CD4-positive, alpha-beta memory T cell (primary cell): ENCODE results near the gene PRAMEF12. TPM values are rescaled to one million over a fixed set of nuclear protein-coding genes. Genes with fewer than 3 reads are reported as not detected.

ENCODE experiments used
- CTCF ChIA-PET: fragments of 350-600 bp; sonication (Branson Sonifier 250); formaldehyde crosslinking; loops from one replicate; lab custom pipeline; 2021; ENCODE audit warnings: inconsistent platforms; ENCODE audit not compliant: partially characterized antibody; lab: Charles Lee
- POLR2A ChIA-PET: fragments of 350-600 bp; sonication (Branson Sonifier 250); formaldehyde crosslinking; loops from one replicate; lab custom pipeline; 2021; ENCODE audit not compliant: partially characterized antibody; lab: Charles Lee
- DNase-seq, 5 donors: peaks; one replicate each; pipeline versions ENCODE4 v3.0.0 to v3.0.0-alpha.2; 2020 to 2022; ENCODE audit warnings: mixed read lengths in 1 of 5
- H3K27ac ChIP-seq: one replicate; pipeline ENCODE4 v1.7.0; 2013; ENCODE audit warnings: low read depth, low read length
- H3K27me3 ChIP-seq: 2 replicates; pipeline ENCODE4 v1.7.0; 2013; ENCODE audit warnings: mild to moderate bottlenecking, low read length, moderate library complexity; ENCODE audit not compliant: insufficient read depth
- H3K36me3 ChIP-seq: 2 replicates; pipeline ENCODE4 v1.7.0; 2013; ENCODE audit warnings: mild to moderate bottlenecking, low read length, moderate library complexity; ENCODE audit not compliant: insufficient read depth
- H3K4me1 ChIP-seq: 2 replicates; pipeline ENCODE4 v1.7.0; 2013; ENCODE audit warnings: mild to moderate bottlenecking, low read length, moderate library complexity; ENCODE audit not compliant: insufficient read depth
- H3K4me3 ChIP-seq, 2 donors: one replicate each; pipeline ENCODE4 v1.7.0; 2013; ENCODE audit warnings: low read length in 2 of 2, mild to moderate bottlenecking in 1 of 2
- H3K9me3 ChIP-seq, 2 donors: one replicate each; pipeline ENCODE4 v1.7.0; 2013; ENCODE audit warnings: low read length in 2 of 2, control low read depth in 1 of 2; ENCODE audit not compliant: control insufficient read depth in 1 of 2
- H3K27ac Mint-ChIP-seq, 7 donors: one replicate each; pipeline ENCODE4 v1.8.0; 2020 to 2021; ENCODE audit warnings: mixed read lengths in 7 of 7, mild to moderate bottlenecking in 6 of 7, inconsistent platforms in 3 of 7, moderate library complexity in 3 of 7
- H3K27me3 Mint-ChIP-seq, 2 donors: one replicate each; pipeline ENCODE4 v1.8.0; 2020 to 2021; ENCODE audit warnings: mixed read lengths in 2 of 2
- H3K36me3 Mint-ChIP-seq, 2 donors: one replicate each; pipeline ENCODE4 v1.8.0; 2020 to 2021; ENCODE audit warnings: mixed read lengths in 2 of 2, inconsistent platforms in 1 of 2, mild to moderate bottlenecking in 1 of 2
- H3K4me1 Mint-ChIP-seq, 4 donors: one replicate each; pipeline ENCODE4 v1.8.0; 2020 to 2021; ENCODE audit warnings: mixed read lengths in 4 of 4, mild to moderate bottlenecking in 1 of 4
- H3K4me3 Mint-ChIP-seq, 8 donors: one replicate each; pipeline ENCODE4 v1.8.0; 2020 to 2021; ENCODE audit warnings: mixed read lengths in 8 of 8, mild to moderate bottlenecking in 7 of 8, moderate library complexity in 6 of 8, inconsistent platforms in 3 of 8
- H3K9me3 Mint-ChIP-seq, 8 donors: one replicate each; pipeline ENCODE4 v1.8.0; 2020 to 2021; ENCODE audit warnings: mixed read lengths in 8 of 8, mild to moderate bottlenecking in 5 of 8, inconsistent platforms in 3 of 8, moderate library complexity in 1 of 8
- intact Hi-C: fragments of 100-400 bp; cut with micrococcal nuclease; formaldehyde crosslinking; loops from one replicate; pipeline ENCODE4 v1.15.1; 2023
- polyA plus RNA-seq, 2 donors: library from polyadenylated mRNA; unstranded; fragments of 300-500 nt; fragmentation: Illumina TruSeq; gene quantifications; one replicate each; pipeline ENCODE4 v1.2.3, GENCODE V29; 2021
- total RNA-seq, 2 experiments: library from RNA; stranded (reverse); gene quantifications; one replicate each; pipeline ENCODE4 v1.2.3, GENCODE V29; 2021

PRAMEF12 gene
- total and polyA plus RNA-seq, 4 experiments from 2014 or later: not detected

DNA sequence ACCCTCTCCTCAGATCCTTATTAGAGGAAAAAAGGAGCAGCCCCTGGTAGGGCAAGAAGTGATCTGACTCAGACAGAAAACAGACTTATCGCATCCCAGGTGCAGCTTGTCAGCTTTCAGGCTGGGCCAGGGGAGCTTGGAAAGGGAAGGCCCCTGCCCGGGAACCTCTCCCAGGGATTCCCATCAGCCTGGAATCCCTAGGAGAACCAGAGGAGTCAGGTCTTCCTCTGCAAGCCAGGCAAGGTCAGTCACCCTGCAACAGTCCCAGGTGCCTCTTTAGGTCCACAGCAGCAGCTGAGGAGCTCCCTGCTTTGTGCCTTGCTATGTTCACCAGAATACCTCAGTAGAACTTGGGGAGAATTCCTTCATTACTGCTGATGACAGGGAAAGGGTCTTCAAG lies 2.9 kb upstream of the PRAMEF12 start:
- intact Hi-C loops: no loop called here
- Mint-ChIP-seq H3K4me3 (no peak overlapping the region), H3K4me1 (no peaks in the 10 kb centered on the region), H3K27me3 (peaks cover 20 to 55% of the 10 kb centered on the region in 2 donors), H3K36me3 (no peaks in the 10 kb centered on the region), H3K27ac (no peak overlapping the region), H3K9me3 (no peaks in the 10 kb centered on the region)
- CTCF ChIA-PET: no interaction called here
- DNase-seq: no peak
- H3K9me3 ChIP-seq: no peaks in the 10 kb centered on the region
- no peak overlapping the region for H3K27ac ChIP-seq
- H3K36me3 ChIP-seq: no peaks in the 10 kb centered on the region
- H3K4me1 ChIP-seq: no peaks in the 10 kb centered on the region
- no peak overlapping the region for H3K4me3 ChIP-seq
- POLR2A ChIA-PET: no interaction called here
- no peaks in the 10 kb centered on the region for H3K27me3 ChIP-seq

DNA sequence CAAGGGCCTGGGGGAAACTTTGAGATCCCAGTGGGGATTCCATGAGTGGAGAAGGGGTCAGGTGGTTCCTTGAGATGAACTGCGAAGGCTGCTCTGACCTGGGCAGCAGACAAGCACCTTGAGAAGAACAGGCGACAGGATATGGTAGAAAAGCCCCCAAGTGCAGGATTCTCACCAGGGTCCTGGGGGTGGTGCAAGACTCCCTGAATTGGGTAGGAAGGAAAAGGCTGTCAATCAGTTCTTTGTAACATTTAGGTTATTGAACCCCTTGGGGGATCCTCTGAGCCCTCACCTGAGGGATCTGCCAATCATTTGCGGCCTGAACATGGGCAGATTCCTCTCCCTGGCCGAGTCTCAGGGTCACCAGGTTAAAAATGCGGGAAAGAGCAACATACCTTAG lies 2.4 kb upstream of the PRAMEF12 start:
- ChIA-PET CTCF (no interaction called here), POLR2A (no interaction called here)
- H3K27me3 ChIP-seq: no peaks in the 10 kb centered on the region
- Mint-ChIP-seq H3K27ac (no peak overlapping the region), H3K9me3 (no peaks in the 10 kb centered on the region), H3K4me1 (no peaks in the 10 kb centered on the region), H3K36me3 (no peaks in the 10 kb centered on the region), H3K27me3 (peaks cover 20 to 55% of the 10 kb centered on the region in 2 donors), H3K4me3 (no peak overlapping the region)
- H3K9me3 ChIP-seq: no peaks in the 10 kb centered on the region
- H3K4me1 ChIP-seq: no peaks in the 10 kb centered on the region
- H3K27ac ChIP-seq: no peak overlapping the region
- no peaks in the 10 kb centered on the region for H3K36me3 ChIP-seq
- H3K4me3 ChIP-seq: no peak overlapping the region
- DNase-seq: no peak
- intact Hi-C loops: no loop called here

DNA sequence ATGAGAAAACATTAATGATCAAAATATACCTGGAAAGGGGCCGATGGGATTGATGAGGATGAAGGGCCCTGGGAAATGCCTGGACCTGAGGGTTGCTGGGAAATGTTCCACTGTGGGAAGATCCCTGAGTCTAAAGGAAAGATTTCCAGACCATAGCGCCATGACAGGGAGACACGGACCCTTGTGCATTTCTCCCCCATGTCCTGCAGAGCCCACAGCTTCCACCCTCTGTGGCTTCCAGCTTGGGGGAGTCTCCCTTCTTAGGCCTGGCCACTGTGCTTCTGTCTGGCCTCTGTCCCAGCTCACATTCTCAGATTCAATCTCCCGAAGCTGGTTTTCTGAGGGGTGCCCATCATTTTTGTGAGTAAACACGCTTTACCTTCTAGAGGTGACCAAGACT lies 1.0 kb upstream of the PRAMEF12 start:
- Histone ChIP-seq H3K27me3 (no peaks in the 10 kb centered on the region), H3K27ac (no peak overlapping the region), H3K36me3 (no peaks in the 10 kb centered on the region), H3K4me1 (no peaks in the 10 kb centered on the region), H3K4me3 (no peak overlapping the region), H3K9me3 (no peaks in the 10 kb centered on the region)
- no peak overlapping the region for H3K4me3 Mint-ChIP-seq
- ChIA-PET POLR2A (no interaction called here), CTCF (no interaction called here)
- no peaks in the 10 kb centered on the region for H3K36me3 Mint-ChIP-seq
- H3K27me3 Mint-ChIP-seq: peaks cover 18 to 52% of the 10 kb centered on the region in 2 donors
- H3K27ac Mint-ChIP-seq: no peak overlapping the region
- H3K4me1 Mint-ChIP-seq: no peaks in the 10 kb centered on the region
- intact Hi-C loops: no loop called here
- H3K9me3 Mint-ChIP-seq: no peaks in the 10 kb centered on the region
- no peak for DNase-seq

DNA sequence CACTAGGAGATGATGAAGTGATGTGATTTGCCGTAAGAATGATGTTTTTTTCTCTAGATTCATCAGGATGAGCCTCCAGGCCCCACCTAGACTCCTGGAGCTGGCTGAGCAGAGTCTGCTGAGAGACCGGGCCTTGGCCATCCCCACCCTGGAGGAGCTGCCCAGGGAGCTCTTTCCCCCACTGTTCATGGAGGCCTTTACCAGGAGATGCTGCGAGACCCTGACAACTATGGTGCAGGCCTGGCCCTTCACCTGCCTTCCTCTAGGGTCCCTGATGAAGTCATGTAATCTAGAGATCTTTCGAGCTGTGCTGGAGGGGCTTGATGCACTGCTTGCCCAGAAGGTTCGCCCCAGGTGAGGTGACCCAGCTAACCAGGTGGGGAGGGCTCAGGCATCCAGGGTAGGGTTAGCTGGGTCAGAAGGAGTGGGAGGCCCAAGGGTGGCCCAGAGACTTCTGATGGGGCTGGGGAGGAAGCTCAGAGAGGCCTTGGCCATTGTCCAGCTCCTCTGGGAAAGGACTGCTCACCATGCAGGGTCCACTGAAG lies 1.3 kb downstream of the PRAMEF12 start:
- Histone ChIP-seq H3K4me3 (no peak overlapping the region), H3K4me1 (no peaks in the 10 kb centered on the region), H3K27me3 (no peaks in the 10 kb centered on the region), H3K27ac (no peak overlapping the region), H3K36me3 (no peaks in the 10 kb centered on the region), H3K9me3 (no peaks in the 10 kb centered on the region)
- no peak for DNase-seq
- intact Hi-C loops: no loop called here
- H3K36me3 Mint-ChIP-seq: no peaks in the 10 kb centered on the region
- ChIA-PET POLR2A (no interaction called here), CTCF (interaction anchor here (1.1 kb wide), 1 partner anchor 9 kb away, joined by 3 read pairs; no protein-coding TSS in a partner anchor)
- no peak overlapping the region for H3K27ac Mint-ChIP-seq
- no peak overlapping the region for H3K4me3 Mint-ChIP-seq
- H3K9me3 Mint-ChIP-seq: no peaks in the 10 kb centered on the region
- peaks cover 18 to 49% of the 10 kb centered on the region in 2 donors for H3K27me3 Mint-ChIP-seq
- H3K4me1 Mint-ChIP-seq: no peaks in the 10 kb centered on the region

DNA sequence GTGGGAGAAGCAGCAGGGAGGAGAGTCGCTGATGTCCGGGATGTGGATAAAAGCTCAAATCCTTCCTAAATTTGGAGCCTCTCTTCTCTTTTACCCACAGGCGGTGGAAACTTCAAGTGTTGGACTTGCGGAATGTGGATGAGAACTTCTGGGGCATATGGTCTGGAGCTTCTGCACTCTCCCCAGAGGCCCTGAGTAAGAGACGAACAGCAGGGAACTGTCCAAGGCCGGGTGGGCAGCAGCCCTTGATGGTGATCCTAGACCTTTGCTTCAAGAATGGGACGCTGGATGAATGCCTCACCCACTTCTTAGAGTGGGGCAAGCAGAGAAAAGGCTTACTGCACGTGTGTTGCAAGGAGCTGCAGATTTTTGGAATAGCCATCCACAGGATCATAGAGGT lies 1.9 kb downstream of the PRAMEF12 start:
- Mint-ChIP-seq H3K4me3 (no peak overlapping the region), H3K9me3 (no peaks in the 10 kb centered on the region), H3K27me3 (peaks cover 18 to 44% of the 10 kb centered on the region in 2 donors), H3K27ac (no peak overlapping the region), H3K4me1 (no peaks in the 10 kb centered on the region), H3K36me3 (no peaks in the 10 kb centered on the region)
- H3K36me3 ChIP-seq: no peaks in the 10 kb centered on the region
- ChIA-PET CTCF (interaction anchor here (1.1 kb wide), 1 partner anchor 10 kb away, joined by 3 read pairs; no protein-coding TSS in a partner anchor), POLR2A (no interaction called here)
- no peak overlapping the region for H3K4me3 ChIP-seq
- H3K4me1 ChIP-seq: no peaks in the 10 kb centered on the region
- no peak for DNase-seq
- H3K27me3 ChIP-seq: no peaks in the 10 kb centered on the region
- H3K9me3 ChIP-seq: no peaks in the 10 kb centered on the region
- intact Hi-C loops: no loop called here
- H3K27ac ChIP-seq: no peak overlapping the region

DNA sequence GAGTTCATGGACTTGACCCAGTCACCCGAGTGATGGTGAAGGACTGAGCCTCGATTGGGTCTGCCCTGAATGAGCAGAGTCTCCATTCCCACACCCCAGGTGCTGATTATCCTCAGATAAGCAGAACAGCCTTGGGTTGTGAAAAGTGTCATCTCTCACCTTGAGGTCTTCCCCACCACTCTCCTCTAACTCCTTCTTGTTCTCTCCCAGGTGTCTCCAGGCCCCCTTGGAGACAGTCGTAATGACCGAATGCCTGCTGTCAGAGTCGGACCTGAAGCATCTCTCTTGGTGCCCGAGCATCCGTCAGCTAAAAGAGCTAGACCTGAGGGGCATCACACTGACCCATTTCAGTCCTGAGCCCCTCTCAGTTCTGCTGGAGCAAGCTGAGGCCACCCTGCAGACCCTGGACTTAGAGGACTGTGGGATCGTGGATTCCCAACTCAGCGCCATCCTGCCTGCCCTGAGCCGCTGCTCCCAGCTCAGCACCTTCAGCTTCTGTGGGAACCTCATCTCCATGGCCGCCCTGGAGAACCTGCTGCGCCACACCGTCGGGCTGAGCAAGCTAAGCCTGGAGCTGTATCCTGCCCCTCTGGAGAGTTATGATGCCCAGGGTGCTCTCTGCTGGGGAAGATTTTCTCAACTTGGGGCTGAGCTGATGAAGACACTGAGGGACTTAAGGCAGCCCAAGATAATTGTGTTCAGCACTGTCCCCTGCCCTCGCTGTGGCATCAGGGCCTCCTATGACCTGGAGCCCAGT lies 3.4 kb downstream of the PRAMEF12 start:
- no peak for DNase-seq
- no peaks in the 10 kb centered on the region for H3K36me3 ChIP-seq
- POLR2A ChIA-PET: no interaction called here
- no peaks in the 10 kb centered on the region for H3K27me3 ChIP-seq
- CTCF ChIA-PET: no interaction called here
- no peaks in the 10 kb centered on the region for H3K9me3 ChIP-seq
- Mint-ChIP-seq H3K27me3 (peaks cover 16 to 37% of the 10 kb centered on the region in 2 donors), H3K4me3 (no peak overlapping the region), H3K36me3 (no peaks in the 10 kb centered on the region), H3K4me1 (no peaks in the 10 kb centered on the region), H3K9me3 (peaks cover 0 to 3% (median 0%) of the 10 kb centered on the region in 8 donors), H3K27ac (no peak overlapping the region)
- no peak overlapping the region for H3K27ac ChIP-seq
- no peak overlapping the region for H3K4me3 ChIP-seq
- H3K4me1 ChIP-seq: no peaks in the 10 kb centered on the region
- intact Hi-C loops: no loop called here

DNA sequence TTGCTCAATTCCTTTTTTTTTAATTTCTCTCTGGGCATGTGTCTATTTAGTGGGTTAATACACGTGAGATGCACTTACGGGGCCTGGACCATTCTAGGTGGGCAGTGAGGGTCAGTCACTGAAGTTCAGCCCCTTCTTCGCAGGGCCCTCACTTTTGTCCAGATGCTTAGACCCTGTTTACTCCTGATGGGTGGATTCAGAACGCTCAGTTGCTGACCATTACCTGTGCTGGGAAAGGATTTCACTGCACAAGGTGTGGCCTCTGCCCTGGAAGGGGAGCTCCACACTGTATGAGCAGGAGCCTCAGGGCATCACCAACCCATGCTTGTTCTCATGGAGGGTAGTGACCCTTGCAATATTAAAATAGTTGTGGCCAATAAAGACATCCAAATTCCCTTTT lies 4.5 kb downstream of the PRAMEF12 start:
- no peak overlapping the region for H3K4me3 Mint-ChIP-seq
- H3K9me3 Mint-ChIP-seq: peaks cover 0 to 9% (median 1%) of the 10 kb centered on the region in 8 donors
- Histone ChIP-seq H3K27ac (no peak overlapping the region), H3K4me1 (no peaks in the 10 kb centered on the region), H3K9me3 (no peaks in the 10 kb centered on the region), H3K4me3 (no peak overlapping the region), H3K36me3 (no peaks in the 10 kb centered on the region), H3K27me3 (no peaks in the 10 kb centered on the region)
- ChIA-PET POLR2A (no interaction called here), CTCF (no interaction called here)
- intact Hi-C loops: no loop called here
- no peak for DNase-seq
- peaks cover 13 to 34% of the 10 kb centered on the region in 2 donors for H3K27me3 Mint-ChIP-seq
- no peaks in the 10 kb centered on the region for H3K36me3 Mint-ChIP-seq
- H3K4me1 Mint-ChIP-seq: no peaks in the 10 kb centered on the region
- no peak overlapping the region for H3K27ac Mint-ChIP-seq
